Measurements from ENCODE around the gene BHLHA9.

BHLHA9 gene

GRCh38 chr17:1256699-1257098 is 13.5 kb upstream of the BHLHA9 start:
- no peak for DNase-seq

GRCh38 chr17:1260086-1260769 is 10.0 kb upstream of the BHLHA9 start:
- no peak for DNase-seq

DNA sequence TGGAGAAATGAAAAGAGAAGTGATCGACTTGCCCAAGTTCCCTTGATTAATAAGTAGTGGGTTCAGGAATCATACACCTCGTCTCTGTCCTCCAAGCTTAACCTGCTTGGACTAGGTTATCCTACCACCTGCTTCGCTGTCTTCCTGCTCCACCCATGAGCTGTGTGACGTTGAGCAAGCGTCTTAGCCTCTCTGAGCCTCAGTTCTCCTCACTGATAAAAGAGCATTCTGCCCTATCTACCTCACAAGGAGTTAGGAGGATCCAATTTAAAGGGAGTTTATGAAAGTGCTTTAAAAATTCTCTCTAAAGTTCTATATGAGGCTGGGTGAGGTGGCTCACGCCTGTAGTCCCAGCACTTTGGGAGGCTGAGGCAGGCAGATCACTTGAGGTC is 9.5 kb upstream of the BHLHA9 start:
- no peak for DNase-seq

GRCh38 chr17:1264196-1264595 is 6.0 kb upstream of the BHLHA9 start:
- no peak for DNase-seq

DNA sequence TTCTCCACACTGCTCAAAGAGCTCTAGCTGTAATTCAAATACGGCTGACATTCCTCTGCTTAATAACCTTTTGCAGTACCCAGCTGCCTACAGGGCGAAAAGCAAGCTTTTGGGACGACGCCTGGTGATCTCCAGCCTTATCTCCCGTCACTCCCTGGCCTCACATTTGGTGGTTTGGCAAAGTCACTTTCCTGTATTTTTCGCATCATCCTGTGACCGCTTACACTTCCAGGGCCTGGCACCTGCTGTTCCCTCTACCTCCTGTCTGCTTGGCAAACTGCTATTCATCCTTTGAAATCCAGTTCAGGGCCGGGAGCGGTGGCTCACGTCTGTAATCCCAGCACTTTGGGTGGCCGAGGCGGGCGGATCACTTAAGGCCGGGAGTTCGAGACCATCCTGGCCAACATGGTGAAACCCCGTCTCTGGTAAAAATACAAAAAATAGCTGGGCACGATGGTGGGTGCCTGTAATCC is 2.7 kb upstream of the BHLHA9 start:
- DNase-seq = peak; percentile 23 to 27

DNA sequence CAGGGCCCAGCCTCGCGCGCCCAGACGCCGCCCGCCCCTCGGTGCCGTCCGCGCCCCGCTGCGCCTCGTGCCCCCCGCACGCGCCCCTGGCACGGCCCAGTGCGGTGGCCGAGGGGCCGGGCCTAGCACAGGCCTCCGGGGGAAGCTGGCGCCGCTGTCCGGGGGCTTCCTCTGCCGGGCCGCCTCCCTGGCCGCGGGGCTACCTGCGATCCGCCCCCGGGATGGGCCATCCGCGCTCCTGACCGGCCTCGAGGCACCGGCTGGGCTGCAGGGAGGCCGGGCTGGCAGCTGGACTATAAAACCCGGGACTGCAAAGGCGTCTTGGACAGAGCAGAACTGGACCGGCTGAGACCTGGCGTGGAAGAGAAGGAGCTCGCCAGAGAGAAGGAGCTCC is 783 bp downstream of the BHLHA9 start:
- DNase-seq = no peak

DNA sequence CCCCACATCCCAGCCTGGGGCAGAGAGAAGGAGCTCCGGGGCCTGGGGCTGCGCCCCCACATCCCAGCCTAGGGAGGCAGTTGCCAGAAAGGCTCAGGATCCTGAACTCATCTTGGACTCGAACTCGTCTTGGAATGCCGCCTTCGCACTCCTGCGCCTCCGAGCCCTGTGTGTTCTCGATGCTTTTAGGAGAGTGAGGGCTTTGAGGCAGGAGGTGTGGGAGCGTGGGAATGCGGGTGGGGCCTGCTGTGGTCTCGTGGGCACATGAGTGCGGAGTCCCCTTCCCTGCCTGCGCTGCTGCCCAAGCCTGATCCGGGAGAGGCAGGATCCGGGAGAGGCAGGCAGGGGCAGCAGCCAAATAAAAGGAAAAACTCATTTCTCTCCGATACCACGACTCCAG is 1.2 kb downstream of the BHLHA9 start:
- DNase-seq = no peak

GRCh38 chr17:1272701-1273100 is 2.5 kb downstream of the BHLHA9 start:
- DNase-seq = no peak

DNA sequence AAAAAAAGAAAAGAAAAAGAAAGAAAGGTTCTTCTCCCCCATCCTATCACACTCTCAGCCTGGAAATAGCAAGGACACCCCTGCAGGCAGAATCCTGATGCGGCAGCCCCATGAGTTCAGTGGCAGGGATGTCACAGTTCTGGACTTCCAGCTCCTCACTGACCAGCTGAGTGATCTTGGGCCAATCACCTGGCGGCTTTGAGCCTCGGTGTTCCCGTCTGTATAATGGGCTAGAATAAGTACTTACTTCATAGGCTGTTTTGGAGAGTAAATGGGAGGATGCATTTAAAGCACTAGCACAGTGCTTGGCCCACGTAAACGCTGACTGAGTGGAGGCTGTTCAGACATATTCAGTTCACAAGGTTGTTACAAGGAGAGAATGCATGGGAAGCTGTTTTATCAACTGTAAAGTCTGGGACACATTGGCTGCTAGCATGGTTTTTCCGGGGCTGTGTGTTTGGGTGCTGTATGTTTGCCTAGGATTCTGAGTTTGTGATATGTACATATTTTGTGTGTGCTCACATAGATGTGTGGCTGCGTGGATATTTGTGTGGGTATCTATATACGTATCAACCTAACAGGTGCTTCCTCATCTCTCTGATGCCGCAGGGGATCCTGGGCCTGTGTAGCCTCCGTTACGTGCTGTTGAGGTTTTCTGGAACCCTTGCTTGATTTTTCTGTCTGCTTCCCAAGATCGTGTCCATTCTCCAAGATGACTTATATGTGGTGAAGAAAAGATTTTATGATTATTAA is 3.4 kb downstream of the BHLHA9 start:
- DNase-seq = no peak

DNA sequence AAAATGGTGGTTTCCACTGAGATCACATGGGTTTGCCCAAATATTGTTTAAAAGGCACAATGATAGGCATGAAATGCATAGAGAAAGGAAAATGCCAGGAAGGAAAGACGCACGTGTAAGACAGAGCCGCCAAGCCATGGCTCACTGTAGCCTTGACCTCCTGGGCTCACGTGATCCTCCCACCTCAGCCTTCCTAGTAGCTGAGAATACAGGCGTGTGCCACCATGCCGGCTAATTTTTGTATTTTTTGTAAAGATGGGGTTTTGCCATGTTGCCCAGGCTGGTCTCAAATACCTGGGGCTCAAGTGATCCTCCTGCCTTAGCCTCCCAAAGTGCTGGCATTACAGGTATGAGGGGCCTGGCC is 4.0 kb downstream of the BHLHA9 start:
- no peak for DNase-seq

DNA sequence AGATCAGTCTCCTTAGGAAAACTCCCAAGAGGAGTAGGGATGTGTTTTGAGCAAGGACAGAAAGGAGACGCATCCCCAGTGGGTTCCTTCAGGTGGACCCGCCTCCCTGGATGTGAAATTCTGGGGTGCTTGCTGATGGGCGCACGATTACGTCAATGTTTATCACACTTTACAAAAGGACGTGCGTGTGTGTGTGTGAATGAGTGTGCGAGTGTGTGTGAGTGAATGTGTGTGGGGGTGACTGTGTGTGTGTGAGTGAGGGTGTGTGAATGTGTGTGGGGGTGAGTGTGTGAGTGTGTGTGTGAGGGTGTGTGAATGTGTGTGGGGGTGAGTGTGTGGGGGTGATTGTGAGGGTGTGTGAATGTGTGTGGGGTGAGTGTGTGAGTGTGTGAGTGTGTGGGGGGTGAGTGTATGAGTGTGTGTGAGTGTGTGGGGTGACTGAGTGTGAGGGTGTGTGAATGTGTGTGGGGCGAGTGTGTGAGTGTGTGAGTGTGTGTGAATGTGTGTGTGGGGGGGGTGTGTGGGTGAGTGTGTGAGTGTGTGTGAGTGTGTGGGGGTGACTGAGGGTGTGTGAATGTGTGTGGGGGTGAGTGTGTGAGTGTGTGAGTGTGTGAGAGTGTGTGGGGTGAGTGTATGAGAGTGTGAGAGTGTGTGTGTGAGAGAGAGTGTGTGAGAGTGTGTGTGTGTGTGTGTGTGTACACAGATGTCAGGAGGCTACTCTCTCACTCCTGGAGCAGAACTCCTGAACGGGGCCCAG is 5.1 kb downstream of the BHLHA9 start:
- no peak for DNase-seq

GRCh38 chr17:1275962-1276736 is 5.9 kb downstream of the BHLHA9 start:
- peak in 1 of 2 experiments; percentile 57 for DNase-seq

DNA sequence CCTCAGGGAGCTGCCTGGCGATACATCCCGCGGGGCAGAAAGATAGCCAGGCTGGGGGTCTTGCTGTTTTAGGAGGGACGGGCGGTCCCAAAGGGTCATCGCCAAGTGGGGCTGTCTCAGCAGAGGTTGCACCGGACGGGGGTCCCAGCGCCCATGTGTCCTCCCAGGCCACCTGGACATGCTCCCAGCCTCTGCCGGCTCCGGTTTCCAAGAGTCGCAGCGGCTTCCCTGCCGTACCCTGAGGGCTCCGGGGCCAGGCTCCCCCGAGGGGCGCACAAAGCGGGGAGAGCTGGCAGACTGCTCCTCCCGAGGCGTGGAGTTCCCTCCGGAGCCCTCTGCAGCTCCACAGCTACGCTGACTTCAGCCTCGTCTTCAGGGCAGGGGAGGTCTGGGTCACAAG is 10.4 kb downstream of the BHLHA9 start:
- no peak for DNase-seq

DNA sequence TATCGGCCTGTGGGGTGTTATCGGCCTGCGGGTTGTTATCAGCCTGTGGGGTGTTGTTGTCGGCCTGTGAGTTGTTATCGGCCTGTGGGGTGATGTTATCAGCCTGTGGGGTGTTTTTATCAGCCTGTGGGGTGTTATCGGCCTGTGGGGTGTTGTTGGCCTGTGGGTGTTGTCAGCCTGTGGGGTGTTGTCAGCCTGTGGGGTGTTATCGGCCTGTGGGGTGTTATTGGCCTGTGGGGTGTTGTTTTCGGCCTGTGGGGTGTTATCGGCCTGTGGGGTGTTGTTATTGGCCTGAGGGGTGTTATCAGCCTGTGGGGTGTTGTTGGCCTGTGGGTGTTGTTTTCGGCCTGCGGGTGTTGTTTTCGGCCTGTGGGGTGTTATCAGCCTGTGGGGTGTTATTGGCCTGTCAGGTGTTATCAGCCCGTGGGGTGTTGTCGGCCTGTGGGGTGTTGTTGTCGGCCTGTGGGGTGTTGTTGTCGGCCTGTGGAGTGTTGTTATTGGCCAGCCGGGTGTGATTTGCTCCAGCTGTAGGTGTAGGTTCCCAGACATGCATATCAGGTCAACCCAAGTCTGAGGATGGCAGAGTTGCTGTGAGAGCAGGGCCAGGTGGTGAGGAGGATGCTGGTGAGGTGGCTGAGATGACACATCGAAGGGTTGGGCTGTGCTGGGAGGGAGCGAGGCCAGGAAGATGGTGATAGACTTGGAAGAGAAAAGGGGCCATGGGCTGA is 16.3 kb downstream of the BHLHA9 start:
- DNase-seq = no peak

DNA sequence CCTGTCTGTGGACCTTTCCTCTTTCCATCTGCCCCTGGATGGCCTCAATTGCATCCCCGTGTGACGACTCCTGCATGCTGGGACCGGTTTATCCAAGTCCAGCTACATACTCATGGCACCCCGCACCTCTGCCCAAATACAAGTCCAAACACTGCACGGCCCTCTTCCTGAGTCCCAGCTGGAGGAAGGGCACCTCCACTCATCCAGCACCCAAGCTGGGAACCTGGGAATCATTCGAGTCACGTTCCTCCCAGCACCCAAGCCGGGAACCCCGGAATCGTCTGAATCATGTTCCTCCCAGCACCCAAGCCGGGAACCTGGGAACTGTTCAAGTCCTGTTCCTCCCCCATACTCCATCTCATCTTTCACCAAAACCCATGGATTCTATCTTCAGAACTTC is 19.5 kb downstream of the BHLHA9 start:
- DNase-seq = no peak

GRCh38 chr17:1290676-1291075 is 20.4 kb downstream of the BHLHA9 start:
- DNase-seq = no peak

- DNase-seq = no peak
These were observed 24.0 kb downstream of the BHLHA9 start for GRCh38 chr17:1294157-1294717.

GRCh38 chr17:1298606-1299005 is 28.4 kb downstream of the BHLHA9 start:
- DNase-seq = no peak

- no peak for DNase-seq
These were observed 29.5 kb downstream of the BHLHA9 start for GRCh38 chr17:1299552-1300370.

- no peak for DNase-seq
These were observed 30.2 kb downstream of the BHLHA9 start for GRCh38 chr17:1300371-1300905.

GRCh38 chr17:1301546-1301945 is 31.3 kb downstream of the BHLHA9 start:
- peak in 1 of 2 experiments; percentile 12 for DNase-seq
